Kidney (tissue), 14 donors: ENCODE measurements around the gene TRAPPC2B. TPM values are rescaled to one million over a fixed set of nuclear protein-coding genes. Genes with fewer than 3 reads are reported as not detected.
A peak's percentile ranks its signal among the peaks of the same experiment; 100 is the strongest.

Experiments used
- DNase-seq, 5 donors: peaks; one replicate each; pipeline ENCODE4 v3.0.0-alpha.2; 2013 to 2020
- FAIRE-seq: peaks from 2 replicates; lab custom pipeline; 2012; peaks lifted over from hg19 to GRCh38; lab: Jason Lieb, UNC
- H3K27ac ChIP-seq, 2 donors: one replicate each; pipeline ENCODE4 v1.7.0; 2013; ENCODE audit warnings: low read depth in 2 of 2, low read length in 2 of 2, inconsistent platforms in 1 of 2
- H3K27me3 ChIP-seq: one replicate; pipeline ENCODE4 v1.7.1; 2013; ENCODE audit warnings: low read length, inconsistent platforms; ENCODE audit not compliant: control insufficient read depth, insufficient read depth
- H3K36me3 ChIP-seq, 3 donors: one replicate each; pipeline versions ENCODE4 v1.7.0 to v1.7.1; 2013; ENCODE audit warnings: low read length in 3 of 3, control low read depth in 1 of 3, inconsistent platforms in 1 of 3; ENCODE audit not compliant: insufficient read depth in 3 of 3, control insufficient read depth in 2 of 3
- H3K4me1 ChIP-seq, 3 donors: one replicate each; pipeline versions ENCODE4 v1.7.0 to v1.7.1; 2013; ENCODE audit warnings: low read length in 3 of 3, inconsistent platforms in 1 of 3, low read depth in 1 of 3; ENCODE audit not compliant: control insufficient read depth in 2 of 3, insufficient read depth in 2 of 3
- H3K4me3 ChIP-seq, 3 donors: one replicate each; pipeline versions ENCODE4 v1.7.0 to v1.8.1; 2013; ENCODE audit warnings: low read length in 3 of 3, control low read depth in 1 of 3, inconsistent platforms in 1 of 3
- H3K9ac ChIP-seq, 3 donors: one replicate each; pipeline versions ENCODE4 v1.7.0 to v1.7.1; 2013; ENCODE audit warnings: low read length in 3 of 3, control low read depth in 1 of 3, inconsistent platforms in 1 of 3
- H3K9me3 ChIP-seq, 3 donors: one replicate each; pipeline versions ENCODE4 v1.7.0 to v1.7.1; 2013; ENCODE audit warnings: low read length in 3 of 3, control low read depth in 1 of 3, inconsistent platforms in 1 of 3; ENCODE audit not compliant: control insufficient read depth in 2 of 3, insufficient read depth in 1 of 3
- CTCF ChIP-seq: IDR thresholded peaks from 3 replicates; pipeline ENCODE4 v1.5.1; 2012; ENCODE audit warnings: mild to moderate bottlenecking, moderate library complexity, borderline replicate concordance; ENCODE audit not compliant: insufficient read depth; ENCODE audit errors: extremely low read depth
- intact Hi-C: fragments of 100-400 bp; cut with DNase I; formaldehyde crosslinking; loops from one replicate; pipeline ENCODE4 v1.11.1; 2022
- polyA plus RNA-seq: library from polyadenylated mRNA; stranded (reverse); fragments of 350-450 nt; fragmentation: Illumina TruSeq; extraction: RNeasy Lipid Tissue Mini Kit (QIAGEN cat#74804); gene quantifications from one replicate; pipeline ENCODE4 v1.2.3, GENCODE V29; 2014; ENCODE audit warnings: low read depth, low replicate concordance; ENCODE audit not compliant: insufficient read depth
- total RNA-seq: library from RNA; stranded (reverse); fragmentation: NEBNext Ultra II Directional; extraction: Animal tissue kit (Norgen Biotek cat#: 25700); gene quantifications from one replicate; pipeline ENCODE4 v1.2.1, GENCODE V29; 2021
- donor health status: control.
- donor health status: control.
- donor health status: control.
- donor health status: control.
- donor health status: control.
- donor health status: DM: yes; HTN: yes; CAD: no.
- donor health status: Normal renal cell carcinoma (clear cell type).

The TRAPPC2B gene
- total and polyA plus RNA-seq, 2 donors from 2014 or later = 9.4 to 22.0 TPM

- FAIRE-seq (no peak), DNase-seq (peak in 1 of 5 donors; percentile 7)
- Histone ChIP-seq H3K9me3 (no peaks in the 10 kb centered on the region), H3K9ac (no peak overlapping the region), H3K4me3 (no peak overlapping the region), H3K27me3 (no peaks in the 10 kb centered on the region), H3K27ac (no peak overlapping the region), H3K4me1 (no peaks in the 10 kb centered on the region), H3K36me3 (peaks cover 0 to under 1% (median under 1%) of the 10 kb centered on the region in 3 donors)
- intact Hi-C loops = no loop called here
- no peak for TF ChIP-seq CTCF
These were observed 29.2 kb upstream of the TRAPPC2B start for GRCh38 chr19:57334191-57334590.

DNA sequence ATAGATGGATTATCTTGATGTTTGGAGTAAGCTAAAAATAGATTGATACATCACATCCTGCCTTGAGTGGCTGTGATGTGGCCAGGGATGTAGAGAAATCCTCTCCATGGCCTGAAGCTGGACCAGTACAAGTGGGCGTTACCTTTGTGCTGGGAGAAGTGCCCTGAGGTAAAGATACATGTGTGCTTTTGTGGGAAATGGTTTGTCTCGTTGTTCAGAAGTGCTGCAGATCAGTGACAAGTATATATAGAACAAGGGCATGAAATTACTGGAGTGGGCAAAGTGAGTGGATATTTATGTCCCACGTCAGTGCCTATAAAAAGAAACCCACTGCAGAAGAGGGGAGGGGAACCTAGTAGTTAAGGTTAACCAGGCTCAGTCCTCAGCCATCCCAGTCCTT is 24.5 kb upstream of the TRAPPC2B start:
- Histone ChIP-seq H3K9me3 (no peaks in the 10 kb centered on the region), H3K9ac (no peak overlapping the region), H3K27ac (no peak overlapping the region), H3K4me1 (no peaks in the 10 kb centered on the region), H3K4me3 (no peak overlapping the region), H3K27me3 (no peaks in the 10 kb centered on the region), H3K36me3 (no peaks in the 10 kb centered on the region)
- no peak for DNase-seq
- TF ChIP-seq CTCF = no peak
- intact Hi-C loops = no loop called here
- no peak for FAIRE-seq

DNA sequence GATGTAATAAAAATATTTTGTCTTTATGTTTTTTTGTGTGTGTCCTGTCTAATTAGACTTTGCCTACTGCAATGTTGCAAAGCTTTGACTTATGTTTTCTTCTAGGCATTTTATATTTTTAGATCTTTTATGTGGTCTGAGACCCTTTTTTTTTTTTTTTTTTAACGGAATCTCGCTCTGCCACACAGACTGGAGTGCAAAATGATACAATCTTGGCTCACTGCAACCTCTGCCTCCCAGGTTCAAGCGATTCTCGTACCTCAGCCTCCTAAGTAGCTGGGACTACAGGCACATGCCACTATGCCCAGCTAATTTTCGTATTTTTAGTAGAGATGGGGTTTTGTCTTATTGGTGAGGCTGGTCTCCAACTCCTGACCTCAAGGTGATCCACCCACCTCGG is 20.8 kb upstream of the TRAPPC2B start:
- TF ChIP-seq CTCF = no peak
- H3K4me3 ChIP-seq = no peak overlapping the region
- no peaks in the 10 kb centered on the region for H3K9me3 ChIP-seq
- H3K27ac ChIP-seq = no peak overlapping the region
- no peaks in the 10 kb centered on the region for H3K36me3 ChIP-seq
- no peak for FAIRE-seq
- H3K4me1 ChIP-seq = no peaks in the 10 kb centered on the region
- no peak for DNase-seq
- no peaks in the 10 kb centered on the region for H3K27me3 ChIP-seq
- no peak overlapping the region for H3K9ac ChIP-seq
- intact Hi-C loops = no loop called here

- H3K9me3 ChIP-seq = no peaks in the 10 kb centered on the region
- no peak for TF ChIP-seq CTCF
- peaks cover 0 to under 1% (median under 1%) of the 10 kb centered on the region in 3 donors for H3K36me3 ChIP-seq
- H3K27ac ChIP-seq = no peak overlapping the region
- H3K9ac ChIP-seq = no peak overlapping the region
- no peaks in the 10 kb centered on the region for H3K27me3 ChIP-seq
- no peak for DNase-seq
- peaks cover 3 to 14% (median 10%) of the 10 kb centered on the region in 3 donors for H3K4me1 ChIP-seq
- H3K4me3 ChIP-seq = no peak overlapping the region
- intact Hi-C loops = no loop called here
- no peak for FAIRE-seq
These were observed 15.2 kb upstream of the TRAPPC2B start for GRCh38 chr19:57348136-57348535.
